ENCODE data around the gene APLNR. TPM values are rescaled to one million over a fixed set of nuclear protein-coding genes. Genes with fewer than 3 reads are reported as not detected.

Gene APLNR
- total RNA-seq, 6 experiments from 2014 or later = not detected

DNA sequence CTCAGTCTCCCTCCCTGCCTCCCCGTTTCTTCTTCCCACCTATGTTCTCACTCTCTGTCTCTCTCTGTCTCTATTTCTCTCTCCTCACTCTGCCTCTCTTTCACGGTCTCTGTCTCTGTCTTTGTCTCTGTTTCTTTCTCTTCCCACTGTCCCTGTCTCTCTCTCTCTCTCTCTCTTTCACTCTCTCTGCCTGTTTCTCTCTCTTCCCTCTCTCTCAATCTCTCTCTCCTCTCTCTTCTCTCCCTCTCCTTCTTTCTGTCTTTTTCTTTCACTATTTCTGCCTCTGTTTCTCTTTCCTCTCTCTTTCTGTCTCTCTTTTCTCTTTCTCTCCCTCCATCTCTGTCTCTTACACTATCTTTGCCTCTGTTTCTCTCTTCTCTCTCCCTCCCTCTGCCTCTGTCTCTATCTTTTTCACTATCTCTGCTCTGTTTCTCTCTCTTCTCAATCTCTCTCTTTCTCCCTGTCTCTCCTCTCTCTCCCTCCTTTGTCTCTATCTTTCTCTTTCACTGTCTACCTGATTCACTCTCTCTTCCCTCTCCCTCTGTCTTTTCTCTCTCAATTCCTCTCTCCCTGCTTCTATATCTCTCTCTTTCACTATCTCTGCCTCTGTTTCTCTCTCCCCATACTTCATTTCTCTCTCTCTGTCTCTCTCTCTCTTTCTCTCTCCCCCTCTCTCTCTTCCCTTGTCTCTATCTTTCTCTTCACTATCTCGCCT lies 5.4 kb downstream of the APLNR start:
- no peak for TF ChIP-seq CTCF (IDR thresholded peaks at IDR 0.05)
- no peaks in the 10 kb centered on the region for H3K9me3 Mint-ChIP-seq
- H3K27ac Mint-ChIP-seq = no peak overlapping the region
- no peaks in the 10 kb centered on the region for H3K36me3 Mint-ChIP-seq (ENCODE audit: low read depth)
- peaks cover 39% of the 10 kb centered on the region for H3K4me1 Mint-ChIP-seq (ENCODE audit: low read depth)
- DNase-seq = no peak
- H3K4me3 Mint-ChIP-seq = peak overlapping the region; percentile 44
- H3K27me3 Mint-ChIP-seq (ENCODE audit: insufficient read depth) = peaks cover 22% of the 10 kb centered on the region

DNA sequence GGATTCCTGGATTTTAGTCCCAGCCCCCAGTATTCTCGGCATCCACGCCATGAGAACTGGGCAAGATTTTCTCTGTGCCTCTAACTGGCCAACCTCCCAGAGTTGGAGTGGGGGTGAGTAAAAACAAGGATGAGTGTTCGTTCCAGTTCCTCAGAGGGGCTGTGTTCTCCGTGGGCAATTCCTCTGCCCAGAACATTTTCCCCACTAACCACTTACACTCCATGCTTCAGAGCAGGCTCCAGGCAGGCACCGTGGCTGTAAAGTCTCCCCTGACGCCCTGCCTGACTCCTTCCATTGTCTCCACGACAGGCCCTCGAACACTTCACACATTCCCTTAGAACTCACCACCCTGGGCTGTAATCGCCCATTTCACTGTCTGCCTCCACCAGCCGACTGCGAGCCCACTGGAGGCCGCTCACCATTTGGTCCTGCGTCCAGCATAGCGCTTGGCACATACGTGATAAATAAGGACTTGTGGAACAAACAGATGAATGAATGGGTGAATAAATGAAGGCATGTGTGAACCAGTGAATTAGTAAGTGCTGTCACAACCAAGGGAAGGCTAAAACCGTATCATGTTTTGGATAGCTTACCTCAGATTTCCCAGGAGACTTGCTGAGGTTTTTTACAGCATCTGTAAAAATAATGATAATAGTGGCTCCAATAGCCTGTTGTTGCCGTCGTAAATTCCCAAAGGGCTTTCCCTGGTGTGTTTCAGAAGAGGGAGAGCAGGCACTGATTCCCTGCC lies 6.1 kb downstream of the APLNR start:
- peaks cover 19% of the 10 kb centered on the region for H3K27me3 Mint-ChIP-seq (ENCODE audit: insufficient read depth)
- peak overlapping the region; percentile 44; the same call in 1 of the 2 replicates for H3K4me3 Mint-ChIP-seq
- DNase-seq = no peak
- no peak for TF ChIP-seq CTCF (IDR thresholded peaks at IDR 0.05)
- no peaks in the 10 kb centered on the region for H3K36me3 Mint-ChIP-seq (ENCODE audit: low read depth)
- no peaks in the 10 kb centered on the region for H3K9me3 Mint-ChIP-seq
- no peak overlapping the region for H3K27ac Mint-ChIP-seq
- H3K4me1 Mint-ChIP-seq (ENCODE audit: low read depth) = peaks cover 39% of the 10 kb centered on the region

DNA sequence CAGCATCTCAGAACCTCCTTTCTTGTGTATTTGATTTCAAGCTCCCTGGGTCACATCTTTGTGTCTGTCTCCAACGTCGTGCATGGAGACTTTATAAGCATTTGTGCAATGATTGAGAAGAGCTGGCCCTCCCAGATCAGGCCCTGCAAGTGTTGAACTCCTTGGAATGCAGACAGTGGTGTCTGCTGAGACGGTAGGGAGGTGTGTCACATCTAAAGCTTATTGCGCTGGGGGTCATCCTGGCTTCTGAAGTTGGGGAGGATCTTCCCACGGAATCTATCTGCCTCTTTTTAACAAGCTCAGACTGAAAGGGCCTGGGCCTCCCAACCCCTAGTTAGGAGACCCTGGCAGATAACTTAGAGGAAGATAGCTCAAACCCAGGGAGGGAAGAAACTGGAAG lies 6.7 kb downstream of the APLNR start:
- Mint-ChIP-seq H3K27ac (no peak overlapping the region), H3K27me3 (ENCODE audit: insufficient read depth) (peaks cover 19% of the 10 kb centered on the region)

GRCh38 chr11:57228600-57228999 lies 8.4 kb downstream of the APLNR start:
- no peak for DNase-seq
- Mint-ChIP-seq H3K27me3 (ENCODE audit: insufficient read depth) (peaks cover 13% of the 10 kb centered on the region), H3K4me1 (ENCODE audit: low read depth) (peaks cover 39% of the 10 kb centered on the region), H3K27ac (no peak overlapping the region), H3K9me3 (no peaks in the 10 kb centered on the region), H3K4me3 (no peak overlapping the region), H3K36me3 (ENCODE audit: low read depth) (no peaks in the 10 kb centered on the region)
- TF ChIP-seq CTCF (IDR thresholded peaks at IDR 0.05) = no peak

More for the DNA sequence above, 6.7 kb downstream of the APLNR start:
- DNase-seq = no peak
- H3K4me3 Mint-ChIP-seq = no peak overlapping the region
- TF ChIP-seq CTCF (IDR thresholded peaks at IDR 0.05) = no peak
- no peaks in the 10 kb centered on the region for H3K36me3 Mint-ChIP-seq (ENCODE audit: low read depth)
- peaks cover 39% of the 10 kb centered on the region for H3K4me1 Mint-ChIP-seq (ENCODE audit: low read depth)
- no peaks in the 10 kb centered on the region for H3K9me3 Mint-ChIP-seq

GRCh38 chr11:57224537-57224936 lies 12.5 kb downstream of the APLNR start:
- Mint-ChIP-seq H3K4me3 (no peak overlapping the region), H3K27me3 (ENCODE audit: insufficient read depth) (peaks cover 2% of the 10 kb centered on the region; the same call in 1 of the 2 replicates), H3K9me3 (no peaks in the 10 kb centered on the region), H3K4me1 (ENCODE audit: low read depth) (peaks cover 5% of the 10 kb centered on the region), H3K27ac (no peak overlapping the region), H3K36me3 (ENCODE audit: low read depth) (no peaks in the 10 kb centered on the region)
- no peak for TF ChIP-seq CTCF (IDR thresholded peaks at IDR 0.05)
- DNase-seq = peak; percentile 68

All from HFFc6 (cell line).